HAP-1 (cell line): ENCODE data around the gene TTC7B.

ENCODE experiments used
- DNase-seq, 2 experiments: peaks; one replicate each; pipeline ENCODE4 v3.0.0-alpha.2; 2016 to 2020; ENCODE audit warnings: low spot score in 2 of 2
- H3K27me3 ChIP-seq: fragments of 250-450 bp; sonication (Bioruptor Pico); 2 replicates; pipeline ENCODE4 v1.5.1; 2020; ENCODE audit warnings: low read depth, mild to moderate bottlenecking, moderate library complexity
- H3K36me3 ChIP-seq: fragments of 250-450 bp; sonication (Bioruptor Pico); replicated peaks from 2 replicates; pipeline ENCODE4 v1.5.1; 2020; ENCODE audit warnings: mild to moderate bottlenecking
- H3K4me1 ChIP-seq: fragments of 250-450 bp; sonication (Bioruptor Pico); 2 replicates; pipeline ENCODE4 v1.5.1; 2020; ENCODE audit warnings: mild to moderate bottlenecking
- H3K4me3 ChIP-seq: fragments of 250-450 bp; sonication (Bioruptor Pico); 2 replicates; pipeline ENCODE4 v1.5.1; 2020; ENCODE audit warnings: mild to moderate bottlenecking, moderate library complexity
- H3K9me3 ChIP-seq: fragments of 250-450 bp; sonication (Bioruptor Pico); 2 replicates; pipeline ENCODE4 v1.5.1; 2020; ENCODE audit warnings: mild to moderate bottlenecking, moderate library complexity
- in situ Hi-C: fragments of 300-500 bp; cut with MboI; formaldehyde crosslinking; loops from 3 replicates; pipeline ENCODE4 v1.14.3; 2020; ENCODE audit warnings: low sequenced_read_pairs, inconsistent platforms, mixed read lengths

The TTC7B gene

DNA sequence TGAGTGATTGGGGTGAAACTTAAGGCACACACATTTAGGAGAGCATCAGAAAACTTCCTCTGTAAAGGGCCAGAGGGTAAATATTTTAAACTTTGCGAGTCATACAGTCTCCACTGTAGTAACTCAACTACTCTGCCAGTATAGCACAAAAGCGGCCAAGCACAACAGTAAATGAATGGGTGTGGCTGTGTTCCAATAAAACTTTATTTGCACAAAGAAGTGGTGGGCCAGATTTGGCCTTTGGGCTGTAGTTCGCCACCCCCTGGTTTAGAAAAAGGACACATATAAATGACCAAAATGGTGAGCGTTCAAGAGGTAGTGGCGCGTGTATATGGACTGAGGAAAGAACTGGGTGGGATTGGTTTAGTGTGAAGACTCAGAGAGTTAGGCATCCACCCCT lies 309.5 kb downstream of the TTC7B start:
- in situ Hi-C loops, result no loop called here
- H3K27me3 ChIP-seq, result no peaks in the 10 kb centered on the region
- no peaks in the 10 kb centered on the region for H3K9me3 ChIP-seq
- H3K36me3 ChIP-seq, result no peaks in the 10 kb centered on the region
- no peaks in the 10 kb centered on the region for H3K4me1 ChIP-seq
- H3K4me3 ChIP-seq, result no peak overlapping the region
- no peak for DNase-seq

DNA sequence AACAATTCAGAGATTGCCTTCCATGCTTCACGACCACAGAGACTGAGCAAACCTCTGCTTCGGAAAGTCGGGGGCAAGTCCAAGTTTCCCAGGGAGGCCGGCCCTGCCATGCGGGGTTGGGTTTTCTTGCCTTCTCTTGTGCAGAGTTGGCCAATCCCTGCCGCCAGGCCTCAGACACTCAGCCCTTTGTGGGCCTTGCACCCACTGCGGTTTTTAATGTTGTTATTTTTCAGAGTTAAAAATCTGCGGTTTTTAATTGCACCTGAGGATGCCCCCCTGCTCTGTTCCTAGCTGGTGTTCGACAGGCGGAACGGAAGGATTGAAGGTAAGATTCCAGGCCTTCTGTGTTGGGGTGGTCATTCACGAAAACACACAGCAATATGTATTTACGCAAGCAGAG lies 310.7 kb downstream of the TTC7B start:
- H3K9me3 ChIP-seq, result no peaks in the 10 kb centered on the region

DNA sequence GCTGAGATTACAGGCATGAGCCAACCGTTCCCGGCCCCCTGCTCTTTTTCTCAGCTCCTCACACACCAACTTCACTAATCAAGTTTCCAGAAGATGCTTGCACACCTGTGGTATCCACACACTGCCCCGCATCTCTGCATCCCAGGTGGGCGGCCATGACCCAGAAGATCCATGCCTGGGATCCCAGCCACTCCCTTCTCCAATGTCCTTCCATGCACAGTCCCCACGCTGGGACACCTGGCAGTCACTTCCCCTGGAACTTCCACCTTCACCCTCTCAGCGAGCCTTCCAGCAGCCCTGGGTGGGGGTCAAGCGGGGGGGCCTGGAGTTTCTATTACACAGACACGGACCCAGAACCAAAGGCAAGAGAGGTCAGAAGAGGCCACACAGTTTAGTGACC lies 311.6 kb downstream of the TTC7B start:
- Histone ChIP-seq H3K4me1 (no peaks in the 10 kb centered on the region), H3K36me3 (no peaks in the 10 kb centered on the region), H3K9me3 (no peaks in the 10 kb centered on the region), H3K4me3 (no peak overlapping the region), H3K27me3 (no peaks in the 10 kb centered on the region)
- DNase-seq, result no peak
- in situ Hi-C loops, result no loop called here

More for the DNA sequence above, 310.7 kb downstream of the TTC7B start:
- no peaks in the 10 kb centered on the region for H3K4me1 ChIP-seq
- in situ Hi-C loops, result no loop called here
- DNase-seq, result no peak
- H3K36me3 ChIP-seq, result no peaks in the 10 kb centered on the region
- H3K4me3 ChIP-seq, result no peak overlapping the region
- no peaks in the 10 kb centered on the region for H3K27me3 ChIP-seq

DNA sequence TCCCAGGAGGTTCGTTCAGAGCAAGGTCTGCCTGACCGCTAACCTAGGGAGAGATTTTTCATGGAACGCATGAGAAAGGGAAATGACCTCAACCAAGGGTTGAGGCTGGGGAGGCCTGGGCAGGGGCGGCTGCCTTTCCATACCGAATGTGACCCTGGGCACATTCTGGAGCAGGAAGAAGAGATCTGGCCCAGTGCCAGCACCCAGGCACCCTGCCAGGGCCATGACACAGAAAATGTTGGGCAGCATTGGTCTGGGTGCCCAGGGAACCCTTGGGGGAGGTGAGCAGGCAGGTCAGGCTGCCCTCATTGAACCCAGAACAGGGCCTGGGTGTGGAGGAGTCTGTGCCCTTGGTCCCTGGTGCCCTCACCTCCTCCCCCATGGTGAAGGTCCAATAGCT lies 312.6 kb downstream of the TTC7B start:
- Histone ChIP-seq H3K4me3 (no peak overlapping the region), H3K9me3 (no peaks in the 10 kb centered on the region), H3K27me3 (no peaks in the 10 kb centered on the region), H3K36me3 (no peaks in the 10 kb centered on the region), H3K4me1 (no peaks in the 10 kb centered on the region)
- no peak for DNase-seq
- in situ Hi-C loops, result no loop called here

DNA sequence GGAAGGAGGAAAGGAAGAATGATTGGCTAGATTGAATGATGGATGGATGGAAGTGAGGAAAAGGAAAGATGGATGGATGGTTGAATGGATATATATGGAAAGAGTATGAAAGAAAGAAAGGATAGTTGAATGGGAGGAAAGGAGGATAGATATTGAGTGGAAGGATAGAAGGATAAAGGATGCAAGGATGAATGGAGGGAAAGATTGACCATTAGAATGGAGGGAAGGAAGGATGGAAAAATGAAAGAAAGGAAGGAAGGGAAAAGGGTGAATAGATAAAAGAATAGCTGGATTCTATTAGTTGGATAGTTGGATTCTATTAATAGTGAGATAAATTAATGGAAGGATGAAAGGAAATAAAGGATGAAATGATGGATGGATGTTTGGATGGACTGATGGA lies 313.5 kb downstream of the TTC7B start:
- in situ Hi-C loops, result no loop called here
- no peaks in the 10 kb centered on the region for H3K4me1 ChIP-seq
- no peak overlapping the region for H3K4me3 ChIP-seq
- H3K27me3 ChIP-seq, result no peaks in the 10 kb centered on the region
- H3K36me3 ChIP-seq, result no peaks in the 10 kb centered on the region
- no peaks in the 10 kb centered on the region for H3K9me3 ChIP-seq
- no peak for DNase-seq

DNA sequence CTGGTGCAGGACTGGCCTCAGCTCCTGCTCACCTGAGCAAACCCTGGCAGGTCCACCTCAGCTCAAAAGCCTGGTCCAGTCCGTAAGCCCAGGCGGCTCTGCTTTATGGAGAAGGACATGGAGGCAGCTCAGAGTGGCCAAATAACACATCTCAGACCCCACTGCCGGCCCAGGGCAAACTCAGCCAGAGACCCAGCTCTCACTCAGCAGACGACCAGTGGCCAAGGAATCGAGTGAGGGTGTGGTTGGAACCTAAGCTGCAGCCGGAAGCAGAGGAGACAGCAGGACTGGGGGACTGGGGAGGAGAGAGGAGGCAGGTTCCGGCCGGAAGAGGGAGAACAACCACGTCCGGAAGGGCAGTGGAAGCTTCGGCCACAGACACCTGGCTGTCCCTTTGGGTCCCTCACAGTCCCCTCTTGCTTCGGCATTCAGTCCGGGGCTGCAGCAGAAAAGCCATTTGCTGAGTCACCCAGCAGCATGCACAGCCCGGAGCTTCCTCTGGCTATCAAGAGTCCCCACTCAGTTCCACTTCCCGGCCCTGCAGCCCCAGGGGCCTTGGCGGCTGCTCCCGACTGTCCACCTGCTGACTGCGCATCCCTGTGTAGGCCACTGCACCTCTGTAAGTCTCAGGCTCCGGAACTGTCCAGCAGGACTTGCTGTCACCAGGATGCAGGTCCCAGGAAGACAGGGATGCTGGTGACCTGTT lies 315.4 kb downstream of the TTC7B start:
- no peak overlapping the region for H3K4me3 ChIP-seq
- no peaks in the 10 kb centered on the region for H3K27me3 ChIP-seq
- in situ Hi-C loops, result no loop called here
- no peaks in the 10 kb centered on the region for H3K4me1 ChIP-seq
- no peaks in the 10 kb centered on the region for H3K9me3 ChIP-seq
- no peaks in the 10 kb centered on the region for H3K36me3 ChIP-seq
- DNase-seq, result no peak

DNA sequence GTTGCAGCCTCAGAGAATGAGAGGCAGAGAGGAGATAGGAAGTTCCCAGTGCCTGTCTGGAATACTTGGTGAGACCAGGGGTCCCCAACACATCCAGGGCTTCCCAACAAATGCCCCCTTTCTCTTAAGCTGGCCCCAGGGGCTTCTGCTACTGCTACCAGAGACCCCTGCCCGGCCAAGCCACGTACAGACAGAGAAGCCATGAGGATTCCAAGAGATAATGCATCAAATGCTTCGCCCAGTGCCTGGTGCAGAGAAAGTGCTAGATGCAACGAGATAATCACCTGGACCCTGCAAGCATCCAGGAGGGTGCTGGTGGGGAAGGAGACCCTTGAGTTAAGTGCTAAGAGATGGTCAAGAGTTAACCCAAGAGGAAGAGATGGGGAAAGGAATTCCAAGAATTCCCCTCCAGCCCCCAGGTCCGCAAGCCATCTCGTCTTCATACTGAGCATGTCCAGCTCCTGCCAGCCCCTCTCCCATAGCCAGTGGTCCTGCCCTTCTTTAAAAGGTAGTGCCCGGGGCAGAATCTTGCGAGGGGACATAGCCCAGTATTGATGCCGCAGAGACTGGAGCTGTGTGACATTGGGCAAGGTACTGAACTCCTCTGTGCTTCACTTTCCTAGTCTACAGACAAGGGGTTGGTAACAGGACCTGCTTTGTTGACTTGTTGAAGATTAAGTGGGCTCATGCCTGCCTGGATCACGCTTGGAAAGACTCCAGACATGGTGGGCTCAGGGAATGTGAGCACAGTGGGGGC lies 316.1 kb downstream of the TTC7B start:
- H3K27me3 ChIP-seq, result no peaks in the 10 kb centered on the region
- H3K4me1 ChIP-seq, result no peaks in the 10 kb centered on the region
- H3K9me3 ChIP-seq, result no peaks in the 10 kb centered on the region
- DNase-seq, result no peak
- no peak overlapping the region for H3K4me3 ChIP-seq
- in situ Hi-C loops, result no loop called here
- no peaks in the 10 kb centered on the region for H3K36me3 ChIP-seq

DNA sequence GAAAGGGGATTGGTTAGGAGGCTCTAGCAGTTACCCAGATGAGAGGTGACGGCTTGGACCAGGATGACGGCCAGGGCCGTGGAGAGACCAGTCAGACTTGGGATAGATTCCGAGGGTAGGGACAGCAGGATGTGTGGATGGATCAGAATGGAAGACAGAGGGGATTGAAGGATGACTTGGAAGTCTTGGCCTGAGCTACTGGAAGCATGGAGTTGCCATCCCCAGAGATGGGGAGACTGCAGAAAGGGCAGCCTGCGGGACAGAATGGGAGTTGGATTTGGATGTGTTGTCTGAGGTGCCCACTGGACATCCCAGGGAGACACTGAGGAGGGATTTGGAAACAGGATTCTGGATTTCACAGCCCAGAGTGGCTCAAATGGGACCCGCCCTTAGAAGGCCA lies 317.1 kb downstream of the TTC7B start:
- Histone ChIP-seq H3K36me3 (no peaks in the 10 kb centered on the region), H3K4me1 (no peaks in the 10 kb centered on the region), H3K4me3 (no peak overlapping the region), H3K9me3 (no peaks in the 10 kb centered on the region), H3K27me3 (no peaks in the 10 kb centered on the region)
- in situ Hi-C loops, result no loop called here
- DNase-seq, result no peak

DNA sequence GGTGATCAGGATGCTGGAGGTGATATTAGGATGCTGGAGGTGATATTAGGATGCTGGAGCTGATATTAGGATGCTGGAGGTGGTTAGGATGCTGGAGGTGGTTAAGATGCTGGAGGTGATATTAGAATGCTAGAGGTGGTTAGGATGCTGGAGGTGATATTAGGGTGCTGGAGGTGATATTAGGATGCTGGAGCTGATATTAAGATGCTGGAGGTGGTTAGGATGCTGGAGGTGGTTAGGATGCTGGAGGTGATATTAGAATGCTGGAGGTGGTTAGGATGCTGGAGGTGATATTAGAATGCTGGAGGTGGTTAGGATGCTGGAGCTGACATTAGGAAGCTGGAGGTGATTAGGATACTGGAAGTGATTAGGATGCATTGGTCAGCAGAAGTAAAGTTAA lies 318.0 kb downstream of the TTC7B start:
- no peaks in the 10 kb centered on the region for H3K4me1 ChIP-seq
- in situ Hi-C loops, result no loop called here
- H3K36me3 ChIP-seq, result no peaks in the 10 kb centered on the region
- DNase-seq, result no peak
- H3K9me3 ChIP-seq, result no peaks in the 10 kb centered on the region
- H3K27me3 ChIP-seq, result no peaks in the 10 kb centered on the region
- no peak overlapping the region for H3K4me3 ChIP-seq

DNA sequence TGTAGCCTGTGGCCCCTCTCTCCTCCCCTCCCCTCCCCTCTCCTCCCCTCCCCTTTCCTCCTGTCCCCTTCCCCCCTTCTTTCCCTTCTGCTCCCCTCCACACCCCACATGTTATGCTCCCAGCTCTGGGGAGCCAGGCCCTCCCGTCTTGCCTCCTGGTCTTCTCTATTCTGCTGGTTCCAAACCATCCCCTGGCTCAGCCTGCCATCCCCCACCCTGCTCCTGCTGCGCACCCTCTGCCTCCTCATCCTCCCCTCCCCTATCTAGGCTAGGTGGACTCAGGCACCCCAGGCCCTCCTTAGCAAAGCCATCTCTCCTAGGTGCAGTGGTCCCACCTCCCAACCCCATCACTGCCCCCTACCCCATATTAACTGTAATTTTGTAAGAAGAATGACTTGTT lies 319.9 kb downstream of the TTC7B start:
- in situ Hi-C loops, result no loop called here
- Histone ChIP-seq H3K27me3 (no peaks in the 10 kb centered on the region), H3K4me3 (no peak overlapping the region), H3K9me3 (no peaks in the 10 kb centered on the region), H3K4me1 (no peaks in the 10 kb centered on the region), H3K36me3 (no peaks in the 10 kb centered on the region)
- DNase-seq, result no peak

DNA sequence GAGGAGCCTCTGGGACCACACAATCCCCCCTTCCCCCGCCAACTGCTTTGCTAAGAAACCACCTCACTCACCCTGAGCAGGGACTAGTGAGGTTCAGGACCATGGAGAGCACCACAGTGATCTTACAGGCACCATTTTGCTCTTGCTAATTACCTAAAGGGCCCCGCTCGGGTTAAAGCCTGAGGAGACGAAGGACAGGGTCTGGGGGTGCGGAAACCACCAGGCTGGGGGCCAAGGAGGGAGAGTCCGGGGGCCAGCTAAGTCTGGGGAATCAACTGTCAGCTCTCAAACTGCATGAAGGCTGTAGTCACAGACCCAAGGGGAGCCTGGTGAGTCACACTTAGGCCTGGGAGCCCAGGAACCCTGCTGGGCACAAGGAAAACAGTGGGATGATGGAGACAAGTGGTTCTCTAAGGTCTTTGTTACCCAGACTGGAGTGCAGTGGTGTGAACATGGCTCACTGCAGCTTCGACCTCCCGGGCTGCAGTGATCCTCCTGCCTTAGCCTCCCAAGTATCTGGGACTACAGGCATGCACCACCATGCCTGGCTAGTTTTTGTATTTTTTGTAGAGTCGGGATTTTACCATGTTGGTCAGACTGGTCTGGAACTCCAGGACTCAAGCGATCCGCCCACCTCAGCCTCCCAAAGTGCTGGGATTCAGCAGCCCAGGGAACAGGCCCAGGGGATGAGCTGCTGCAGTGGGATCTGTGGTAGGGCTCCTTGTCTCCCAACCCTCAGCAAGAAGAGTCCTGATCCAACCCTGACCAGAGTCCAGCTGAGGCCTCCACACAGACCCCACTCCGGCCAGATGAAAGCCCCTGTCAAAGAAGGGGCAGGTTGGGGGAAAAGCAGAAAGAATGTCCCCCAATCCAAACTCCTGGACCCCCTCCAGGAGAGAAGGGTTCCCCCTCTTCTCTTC lies 320.6 kb downstream of the TTC7B start:
- in situ Hi-C loops, result no loop called here
- H3K27me3 ChIP-seq, result no peaks in the 10 kb centered on the region
- no peaks in the 10 kb centered on the region for H3K36me3 ChIP-seq
- H3K9me3 ChIP-seq, result no peaks in the 10 kb centered on the region
- no peaks in the 10 kb centered on the region for H3K4me1 ChIP-seq
- peak; percentile 65 to 81 for DNase-seq
- H3K4me3 ChIP-seq, result no peak overlapping the region

DNA sequence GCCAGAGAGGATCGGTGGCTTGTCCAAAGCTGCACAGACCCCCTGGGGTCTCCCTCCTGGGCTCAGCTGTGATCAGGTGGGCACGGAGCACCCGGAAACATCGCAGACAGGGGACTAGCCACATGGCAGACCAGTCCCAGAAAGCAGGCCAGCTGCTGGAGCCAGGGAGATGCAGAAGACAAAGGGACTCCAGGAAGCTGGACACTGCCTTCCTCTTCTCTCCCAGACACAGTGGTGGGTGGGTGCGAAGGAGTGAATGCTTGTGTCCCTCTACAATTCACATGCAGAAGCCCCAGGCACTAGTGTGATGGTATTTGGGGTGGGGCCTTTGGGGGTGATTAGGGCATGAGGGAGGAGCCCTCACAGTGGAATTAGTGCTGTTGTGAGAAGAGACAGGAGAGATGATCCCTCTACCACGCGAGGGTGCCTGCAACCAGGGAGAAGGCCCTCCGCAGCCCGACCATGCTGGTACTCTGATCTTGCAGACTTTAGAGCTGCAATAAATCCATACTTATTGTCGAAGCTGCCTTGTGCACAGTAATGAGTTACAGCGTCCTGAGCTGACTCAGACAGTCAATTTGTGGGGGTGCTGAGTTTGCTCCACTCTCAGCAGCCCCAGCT lies 324.2 kb downstream of the TTC7B start:
- in situ Hi-C loops, result no loop called here
- no peaks in the 10 kb centered on the region for H3K36me3 ChIP-seq
- no peaks in the 10 kb centered on the region for H3K4me1 ChIP-seq
- no peaks in the 10 kb centered on the region for H3K9me3 ChIP-seq
- DNase-seq, result no peak
- no peak overlapping the region for H3K4me3 ChIP-seq
- H3K27me3 ChIP-seq, result no peaks in the 10 kb centered on the region

DNA sequence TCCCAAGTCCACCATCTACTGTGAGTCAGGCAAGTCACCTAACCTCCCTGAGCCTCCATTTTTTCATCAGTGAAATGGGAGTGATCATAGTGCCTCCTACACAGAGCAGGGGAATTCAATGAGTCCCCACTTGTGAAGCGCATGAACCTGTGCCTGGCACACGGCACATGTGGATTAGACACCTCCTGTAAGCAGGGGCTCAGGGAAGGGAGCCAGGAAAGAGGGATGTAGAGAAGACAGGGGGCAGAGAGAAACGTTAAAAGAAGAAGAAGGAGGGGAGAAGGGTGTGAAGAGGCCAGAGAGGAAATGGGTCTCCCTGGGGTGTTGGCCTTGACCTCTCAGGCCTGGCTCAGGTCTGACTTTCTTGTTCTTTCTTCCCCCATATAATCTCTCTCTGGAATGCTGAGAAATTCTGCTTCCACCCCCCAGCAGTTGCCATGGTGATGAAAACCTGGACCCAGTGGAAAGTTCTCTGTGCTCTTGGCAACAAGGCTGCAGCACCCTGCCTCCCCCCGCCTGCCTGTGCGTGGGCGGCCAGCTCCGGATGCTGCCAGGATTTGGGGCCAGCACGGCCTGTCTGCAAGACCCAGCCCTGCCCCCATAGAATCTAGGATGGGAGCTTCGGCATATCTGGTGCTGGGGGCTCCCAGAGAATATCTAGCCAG lies 324.9 kb downstream of the TTC7B start:
- Histone ChIP-seq H3K9me3 (no peaks in the 10 kb centered on the region), H3K36me3 (no peaks in the 10 kb centered on the region), H3K4me3 (no peak overlapping the region), H3K27me3 (no peaks in the 10 kb centered on the region), H3K4me1 (no peaks in the 10 kb centered on the region)
- in situ Hi-C loops, result no loop called here
- DNase-seq, result peak in 1 of 2 experiments; percentile 37
